ENCODE results near the gene MAPK8IP1. TPM values are rescaled to one million over a fixed set of nuclear protein-coding genes. Genes with fewer than 3 reads are reported as not detected.

The MAPK8IP1 gene
- total RNA-seq, 3 donors from 2014 or later = 1.6 to 12.3 (median 2.5) TPM

- no peaks in the 10 kb centered on the region for H3K36me3 ChIP-seq (ENCODE audit: low read depth)
- no peaks in the 10 kb centered on the region for H3K4me1 ChIP-seq (ENCODE audit: low read depth)
- no peak for DNase-seq
- intact Hi-C loops (cut with DNase I, micrococcal nuclease) = no loop called here
- H3K4me3 ChIP-seq = no peak overlapping the region
- no peak for ATAC-seq
- H3K9me3 ChIP-seq = no peaks in the 10 kb centered on the region
- TF ChIP-seq, protein P1, sequence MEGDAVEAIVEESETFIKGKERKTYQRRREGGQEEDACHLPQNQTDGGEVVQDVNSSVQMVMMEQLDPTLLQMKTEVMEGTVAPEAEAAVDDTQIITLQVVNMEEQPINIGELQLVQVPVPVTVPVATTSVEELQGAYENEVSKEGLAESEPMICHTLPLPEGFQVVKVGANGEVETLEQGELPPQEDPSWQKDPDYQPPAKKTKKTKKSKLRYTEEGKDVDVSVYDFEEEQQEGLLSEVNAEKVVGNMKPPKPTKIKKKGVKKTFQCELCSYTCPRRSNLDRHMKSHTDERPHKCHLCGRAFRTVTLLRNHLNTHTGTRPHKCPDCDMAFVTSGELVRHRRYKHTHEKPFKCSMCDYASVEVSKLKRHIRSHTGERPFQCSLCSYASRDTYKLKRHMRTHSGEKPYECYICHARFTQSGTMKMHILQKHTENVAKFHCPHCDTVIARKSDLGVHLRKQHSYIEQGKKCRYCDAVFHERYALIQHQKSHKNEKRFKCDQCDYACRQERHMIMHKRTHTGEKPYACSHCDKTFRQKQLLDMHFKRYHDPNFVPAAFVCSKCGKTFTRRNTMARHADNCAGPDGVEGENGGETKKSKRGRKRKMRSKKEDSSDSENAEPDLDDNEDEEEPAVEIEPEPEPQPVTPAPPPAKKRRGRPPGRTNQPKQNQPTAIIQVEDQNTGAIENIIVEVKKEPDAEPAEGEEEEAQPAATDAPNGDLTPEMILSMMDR (IDR thresholded peaks at IDR 0.05) = no peak
Measured at GRCh38 chr11:45942381-45942780, 56.9 kb downstream of the MAPK8IP1 start.

DNA sequence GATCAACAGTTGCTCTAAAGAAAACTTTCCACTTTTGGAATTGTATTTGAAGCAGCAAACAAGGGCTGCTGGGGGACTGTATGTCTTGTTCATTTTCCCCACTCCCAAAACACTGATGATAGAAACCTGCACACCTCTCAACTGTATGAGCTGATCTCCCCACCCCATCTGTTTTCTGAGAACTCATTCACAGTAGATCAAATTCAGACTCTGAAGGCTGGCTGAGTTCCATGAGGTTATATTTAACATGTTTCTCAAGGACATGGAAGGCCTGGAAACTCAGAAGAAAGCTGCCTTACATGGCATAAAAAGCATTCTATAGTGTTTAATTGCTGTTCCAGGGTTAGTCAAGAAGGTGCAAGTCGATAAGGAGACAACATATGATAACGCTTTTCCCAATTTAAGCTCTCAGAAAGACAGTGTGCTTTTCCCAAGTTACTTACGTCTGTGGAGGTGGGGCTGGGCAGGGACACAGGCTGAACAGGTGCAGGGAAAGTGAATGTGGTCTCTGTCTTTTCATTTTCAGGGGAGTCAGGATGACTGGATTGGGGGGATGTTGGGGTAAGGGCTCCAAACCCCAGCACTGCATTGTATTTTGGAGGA is 60.0 kb downstream of the MAPK8IP1 start:
- no peaks in the 10 kb centered on the region for H3K36me3 ChIP-seq (ENCODE audit: low read depth)
- H3K4me1 ChIP-seq (ENCODE audit: low read depth) = no peaks in the 10 kb centered on the region
- DNase-seq (no peak), ATAC-seq (no peak)
- intact Hi-C loops (cut with DNase I, micrococcal nuclease) = no loop called here
- no peak overlapping the region for H3K4me3 ChIP-seq
- TF ChIP-seq, protein P1 (IDR thresholded peaks at IDR 0.05) = no peak
- no peaks in the 10 kb centered on the region for H3K9me3 ChIP-seq

GRCh38 chr11:45947885-45948284 is 62.4 kb downstream of the MAPK8IP1 start:
- Histone ChIP-seq H3K4me3 (no peak overlapping the region), H3K36me3 (ENCODE audit: low read depth) (no peaks in the 10 kb centered on the region)

GRCh38 chr11:45948356-45948755 is 62.9 kb downstream of the MAPK8IP1 start:
- Histone ChIP-seq H3K9me3 (no peaks in the 10 kb centered on the region), H3K36me3 (ENCODE audit: low read depth) (no peaks in the 10 kb centered on the region), H3K4me1 (ENCODE audit: low read depth) (no peaks in the 10 kb centered on the region), H3K4me3 (no peak overlapping the region)
- DNase-seq = no peak
- intact Hi-C loops (cut with DNase I, micrococcal nuclease) = no loop called here
- TF ChIP-seq, protein P1 (IDR thresholded peaks at IDR 0.05) = no peak
- ATAC-seq = no peak

More at GRCh38 chr11:45947885-45948284, 62.4 kb downstream of the MAPK8IP1 start:
- Histone ChIP-seq H3K4me1 (ENCODE audit: low read depth) (no peaks in the 10 kb centered on the region), H3K9me3 (no peaks in the 10 kb centered on the region)
- ATAC-seq = no peak
- intact Hi-C loops (cut with DNase I, micrococcal nuclease) = no loop called here
- TF ChIP-seq, protein P1 (IDR thresholded peaks at IDR 0.05) = no peak
- DNase-seq = no peak

GRCh38 chr11:45949992-45950407 is 64.5 kb downstream of the MAPK8IP1 start:
- no peaks in the 10 kb centered on the region for H3K36me3 ChIP-seq (ENCODE audit: low read depth)
- H3K4me3 ChIP-seq = no peak overlapping the region
- intact Hi-C loops (cut with DNase I, micrococcal nuclease) = no loop called here
- no peaks in the 10 kb centered on the region for H3K9me3 ChIP-seq
- H3K4me1 ChIP-seq (ENCODE audit: low read depth) = no peaks in the 10 kb centered on the region
- ATAC-seq (no peak), DNase-seq (no peak)
- TF ChIP-seq, protein P1 (IDR thresholded peaks at IDR 0.05) = no peak

Other genes starting within 250 kb of the MAPK8IP1 start
- 1 to 10 TPM in 2 of 3 donors, under 1 TPM in 1; 0.58 to 2.8 (median 1.4) TPM for gene CHST1, start 220.0 kb upstream of the MAPK8IP1 start, total RNA-seq
- 10 to 100 TPM; 26.6 to 47.8 (median 35.6) TPM for gene SLC35C1, start 80.5 kb upstream of the MAPK8IP1 start, total RNA-seq
- 10 to 100 TPM; 26.0 to 52.0 (median 28.8) TPM for gene CRY2, start 38.2 kb upstream of the MAPK8IP1 start, total RNA-seq
- gene FREY1, start 21.6 kb downstream of the MAPK8IP1 start, total RNA-seq = 1 to 10 TPM in 2 of 3 donors, under 1 TPM in 1; 0.81 to 2.2 (median 1.5) TPM
- gene PEX16, start 32.2 kb downstream of the MAPK8IP1 start, total RNA-seq = 10 to 100 TPM; 34.9 to 49.1 (median 39.7) TPM
- gene LARGE2, start 37.0 kb downstream of the MAPK8IP1 start, total RNA-seq = 1 to 10 TPM; 1.9 to 2.9 (median 2.3) TPM
- gene PHF21A, start 235.8 kb downstream of the MAPK8IP1 start, total RNA-seq = 10 to 100 TPM; 20.3 to 78.1 (median 23.3) TPM

Measured in mucosa of descending colon (tissue), 3 donors.